Mesothelial cell of epicardium (in vitro differentiated cells): Measurements from ENCODE around the gene DDX19B. TPM values are rescaled to one million over a fixed set of nuclear protein-coding genes. Genes with fewer than 3 reads are reported as not detected.
"Not testable (repeated sequence)": the region's sequence is repeated elsewhere in the genome, so short reads cannot be mapped to it uniquely, and the experiment has no call there.

Experiments
- DNase-seq, 2 experiments: peaks; one replicate each; pipeline ENCODE4 v3.0.0; 2021; ENCODE audit warnings: low spot score in 2 of 2; ENCODE audit not compliant: unreplicated experiment in 2 of 2
- H3K27ac Mint-ChIP-seq: 2 replicates; pipeline ENCODE4 v1.8.0; 2021; ENCODE audit warnings: mixed read lengths
- H3K27me3 Mint-ChIP-seq: 2 replicates; pipeline ENCODE4 v1.8.0; 2021; ENCODE audit warnings: low read depth, mixed read lengths
- H3K36me3 Mint-ChIP-seq: 2 replicates; pipeline ENCODE4 v1.8.0; 2021; ENCODE audit warnings: mixed read lengths
- H3K4me1 Mint-ChIP-seq: 2 replicates; pipeline ENCODE4 v1.8.0; 2021; ENCODE audit warnings: mixed read lengths
- H3K4me3 Mint-ChIP-seq: 2 replicates; pipeline ENCODE4 v1.8.0; 2021; ENCODE audit warnings: mild to moderate bottlenecking, moderate library complexity, mixed read lengths
- H3K9me3 Mint-ChIP-seq: 2 replicates; pipeline ENCODE4 v1.8.0; 2021; ENCODE audit warnings: mixed read lengths
- CTCF ChIP-seq: fragments of 200-600 bp; sonication (generic); IDR thresholded peaks from one replicate; pipeline ENCODE4 v1.5.0; 2021; ENCODE audit warnings: antibody characterized with exemption; ENCODE audit not compliant: unreplicated experiment
- total RNA-seq: library from RNA; stranded (reverse); gene quantifications from 3 replicates; pipeline ENCODE4 v1.2.1, GENCODE V29; 2021

DDX19B gene
- total RNA-seq, 1 donor from 2014 or later: 29.7 TPM

- Mint-ChIP-seq H3K36me3 (no peaks in the 10 kb centered on the region), H3K9me3 (no peaks in the 10 kb centered on the region), H3K4me1 (peaks cover 5% of the 10 kb centered on the region), H3K27ac (peak overlapping the region; percentile 12), H3K27me3 (no peaks in the 10 kb centered on the region), H3K4me3 (no peak overlapping the region)
- no peak for TF ChIP-seq CTCF
- no peak for DNase-seq
Measured at GRCh38 chr16:70290949-70291519, 8.0 kb upstream of the DDX19B start.

GRCh38 chr16:70292148-70292547 is 6.8 kb upstream of the DDX19B start:
- H3K27ac Mint-ChIP-seq, H3K4me3 Mint-ChIP-seq, H3K27me3 Mint-ChIP-seq, DNase-seq, H3K9me3 Mint-ChIP-seq, H3K4me1 Mint-ChIP-seq, H3K36me3 Mint-ChIP-seq: not testable (repeated sequence)

- DNase-seq: no peak
- Mint-ChIP-seq H3K4me3 (no peak overlapping the region), H3K27ac (no peak overlapping the region), H3K4me1 (peaks cover 13% of the 10 kb centered on the region), H3K36me3 (no peaks in the 10 kb centered on the region), H3K27me3 (no peaks in the 10 kb centered on the region), H3K9me3 (no peaks in the 10 kb centered on the region)
- TF ChIP-seq CTCF: no peak
Measured at GRCh38 chr16:70294385-70295025, 4.5 kb upstream of the DDX19B start.

GRCh38 chr16:70295634-70296033 is 3.4 kb upstream of the DDX19B start:
- Mint-ChIP-seq H3K9me3 (no peaks in the 10 kb centered on the region), H3K36me3 (peaks cover 2% of the 10 kb centered on the region), H3K4me3 (no peak overlapping the region), H3K4me1 (peaks cover 15% of the 10 kb centered on the region), H3K27ac (no peak overlapping the region), H3K27me3 (no peaks in the 10 kb centered on the region)
- no peak for DNase-seq
- no peak for TF ChIP-seq CTCF

GRCh38 chr16:70301121-70301520 is 2.1 kb downstream of the DDX19B start:
- TF ChIP-seq CTCF: no peak
- Mint-ChIP-seq H3K9me3 (peaks cover 18% of the 10 kb centered on the region), H3K4me1 (peaks cover 15% of the 10 kb centered on the region), H3K36me3 (peaks cover 27% of the 10 kb centered on the region), H3K4me3 (peak overlapping the region; percentile 92), H3K27ac (no peak overlapping the region), H3K27me3 (no peaks in the 10 kb centered on the region)
- no peak for DNase-seq

GRCh38 chr16:70302745-70303144 is 3.8 kb downstream of the DDX19B start:
- H3K9me3 Mint-ChIP-seq: peaks cover 21% of the 10 kb centered on the region
- no peak overlapping the region for H3K27ac Mint-ChIP-seq
- no peak overlapping the region for H3K4me3 Mint-ChIP-seq
- no peaks in the 10 kb centered on the region for H3K27me3 Mint-ChIP-seq
- peaks cover 15% of the 10 kb centered on the region for H3K4me1 Mint-ChIP-seq
- DNase-seq: no peak
- TF ChIP-seq CTCF: no peak
- peaks cover 33% of the 10 kb centered on the region for H3K36me3 Mint-ChIP-seq
